GM12872 (cell line): Measurements from ENCODE around the gene DGCR2.
A peak's percentile ranks its signal among the peaks of the same experiment; 100 is the strongest.

Experiments used
- CTCF ChIP-seq: IDR thresholded peaks from 3 replicates; pipeline ENCODE4 v1.5.1; 2011; ENCODE audit warnings: low read depth, mild to moderate bottlenecking, low read length, moderate library complexity; ENCODE audit not compliant: insufficient read depth

The DGCR2 gene

GRCh38 chr22:19108807-19109197 lies 13.4 kb downstream of the DGCR2 start:
- no peak for TF ChIP-seq CTCF

- TF ChIP-seq CTCF: no peak
These were observed 14.5 kb downstream of the DGCR2 start for GRCh38 chr22:19107730-19108074.

GRCh38 chr22:19106886-19107729 lies 15.1 kb downstream of the DGCR2 start:
- no peak for TF ChIP-seq CTCF

GRCh38 chr22:19105867-19106802 lies 16.1 kb downstream of the DGCR2 start:
- peak; percentile 69 for TF ChIP-seq CTCF

GRCh38 chr22:19105456-19105855 lies 16.8 kb downstream of the DGCR2 start:
- no peak for TF ChIP-seq CTCF

GRCh38 chr22:19103880-19104821 lies 18.1 kb downstream of the DGCR2 start:
- no peak for TF ChIP-seq CTCF
